K562 (cell line): ENCODE measurements around the gene GGA3. TPM values are rescaled to one million over a fixed set of nuclear protein-coding genes. Genes with fewer than 3 reads are reported as not detected.

Source experiments
- ARID1B ChIP-seq: fragments of 450-650 bp; IDR thresholded peaks from 2 replicates; pipeline ENCODE4 v1.6.1; 2016; ENCODE audit warnings: antibody characterized with exemption, mild to moderate bottlenecking, inconsistent platforms
- CEBPG ChIP-seq, 3 experiments: fragments of 200-800 bp in 1 of 3; sonication (Bioruptor generic) in 1 of 3; sonication (generic) in 1 of 3; formaldehyde crosslinking in 1 of 3; IDR thresholded peaks in 2 of 3; conservative IDR thresholded peaks in 1 of 3; 2 replicates each; pipeline versions ENCODE4 v1.6.1 to v1.8.0; 2016 to 2022; ENCODE audit warnings: missing compliant biosample characterization in 2 of 3, missing genetic modification characterization in 2 of 3, mild to moderate bottlenecking in 1 of 3, missing genetic modification reagents in 1 of 3
- EZH2 ChIP-seq: IDR thresholded peaks from 2 replicates; pipeline ENCODE4 v1.6.1; 2012; ENCODE audit warnings: low read depth, mild to moderate bottlenecking, inconsistent platforms, low read length, borderline replicate concordance
- HDGF ChIP-seq: fragments of 450-650 bp; IDR thresholded peaks from 2 replicates; pipeline ENCODE4 v1.6.1; 2016
- HMG20A ChIP-seq: fragments of 450-650 bp; formaldehyde crosslinking; conservative IDR thresholded peaks from 2 replicates; pipeline ENCODE4 v1.4.0; 2020; ENCODE audit warnings: mild to moderate bottlenecking, mixed read lengths
- NBN ChIP-seq: fragments of 450-650 bp; IDR thresholded peaks from 2 replicates; pipeline ENCODE4 v1.6.1; 2016; ENCODE audit warnings: low read depth, mild to moderate bottlenecking
- RFX5 ChIP-seq: IDR thresholded peaks from 2 replicates; pipeline ENCODE4 v1.6.1; 2011; ENCODE audit warnings: low read depth, mild to moderate bottlenecking, improper control_type of control experiment, low read length
- SIN3A ChIP-seq, 2 experiments: fragments of 150-350 bp in 1 of 2; IDR thresholded peaks; 2 replicates each; pipeline ENCODE4 v1.6.1; 2011 to 2016; ENCODE audit warnings: borderline replicate concordance in 2 of 2, low read depth in 2 of 2, low read length in 2 of 2, mild to moderate bottlenecking in 2 of 2, moderate library complexity in 2 of 2; ENCODE audit not compliant: control insufficient read depth in 1 of 2
- ZNF140 ChIP-seq: fragments of 250-450 bp; sonication (Bioruptor Pico); IDR thresholded peaks from 2 replicates; pipeline ENCODE4 v1.8.0; 2021; ENCODE audit warnings: moderate library complexity, mild to moderate bottlenecking, inconsistent platforms
- ZNF239 ChIP-seq: fragments of 250-450 bp; sonication (Bioruptor Pico); IDR thresholded peaks from 2 replicates; pipeline ENCODE4 v1.4.0; 2020; ENCODE audit warnings: mild to moderate bottlenecking
- ZNF24 ChIP-seq: fragments of 450-650 bp; IDR thresholded peaks from 2 replicates; pipeline ENCODE4 v1.6.1; 2016
- ZNF639 ChIP-seq, 2 experiments: fragments of 200-800 bp in 1 of 2; sonication (Bioruptor generic) in 1 of 2; sonication (generic) in 1 of 2; formaldehyde crosslinking in 1 of 2; IDR thresholded peaks in 1 of 2; conservative IDR thresholded peaks in 1 of 2; 2 replicates each; pipeline versions ENCODE4 v1.5.0 to v1.6.1; 2016 to 2020; ENCODE audit warnings: missing compliant biosample characterization in 1 of 2, missing genetic modification characterization in 1 of 2, missing genetic modification reagents in 1 of 2
- polyA plus RNA-seq, 8 experiments: library from polyadenylated mRNA; depleted of rRNA in 4 of 8; stranded (reverse) in 5 of 8; unstranded in 3 of 8; fragments of >200 nt; fragmentation: Nextera tagmentation in 2 of 8; fragmentation: Illumina TruSeq in 1 of 8; extraction: Ambion mirVana in 2 of 8; extraction: Trizol in 1 of 8; gene quantifications; 2 replicates each; pipeline versions ENCODE4 v1.2.1 to v1.2.3, GENCODE V29; 2011 to 2014; ENCODE audit warnings: inconsistent platforms in 1 of 8, missing spikeins in 1 of 8
- total RNA-seq, 7 experiments: library from RNA; depleted of rRNA in 6 of 7; stranded (reverse); fragments of >200 nt in 6 of 7; fragmentation: Illumina TruSeq in 2 of 7; extraction: Trizol in 2 of 7; gene quantifications; 2 replicates each; pipeline versions ENCODE4 v1.2.1 to v1.2.3, GENCODE V29; 2011 to 2021; ENCODE audit warnings: low replicate concordance in 1 of 7
- TF ChIP-seq, protein P1 (sequence below): fragments of 450-650 bp; IDR thresholded peaks from 2 replicates; pipeline ENCODE4 v1.6.1; 2018; ENCODE audit not compliant: partially characterized antibody
- TF ChIP-seq, protein P2 (sequence below): fragments of 450-650 bp; IDR thresholded peaks from 2 replicates; pipeline ENCODE4 v1.6.1; 2017; ENCODE audit warnings: antibody characterized with exemption, mild to moderate bottlenecking
- TF ChIP-seq, protein P3 (sequence below): fragments of 250-450 bp; sonication (Bioruptor Pico); IDR thresholded peaks from 2 replicates; pipeline ENCODE4 v1.8.0; 2022; ENCODE audit warnings: inconsistent platforms

The GGA3 gene
- total and polyA plus RNA-seq, 9 of the 15 experiments (the other 6 are each of a cell fraction or from before 2014, with no cell fraction given), result 5.7 to 64.9 (median 25.4) TPM

DNA sequence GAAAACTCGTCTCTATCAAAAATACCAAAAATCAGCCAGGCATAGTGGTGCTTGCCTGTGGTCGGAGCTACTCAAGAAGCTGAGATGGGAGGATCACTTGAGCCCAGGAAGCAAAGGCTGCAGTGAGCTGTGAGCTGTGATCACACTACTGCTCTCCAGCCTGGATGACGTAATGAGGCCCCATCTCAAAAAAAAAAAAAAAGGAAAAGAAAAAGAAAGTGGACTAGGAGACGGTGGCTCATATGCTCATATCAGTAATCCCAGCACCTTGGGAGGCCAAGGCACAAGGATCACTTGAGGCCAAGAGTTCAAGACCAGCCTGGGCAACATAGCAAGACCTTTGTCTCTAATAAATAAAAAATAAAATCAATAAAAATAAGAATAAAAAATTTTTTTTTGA is 69.8 kb downstream of the GGA3 start (continued):
- TF ChIP-seq, protein P1, sequence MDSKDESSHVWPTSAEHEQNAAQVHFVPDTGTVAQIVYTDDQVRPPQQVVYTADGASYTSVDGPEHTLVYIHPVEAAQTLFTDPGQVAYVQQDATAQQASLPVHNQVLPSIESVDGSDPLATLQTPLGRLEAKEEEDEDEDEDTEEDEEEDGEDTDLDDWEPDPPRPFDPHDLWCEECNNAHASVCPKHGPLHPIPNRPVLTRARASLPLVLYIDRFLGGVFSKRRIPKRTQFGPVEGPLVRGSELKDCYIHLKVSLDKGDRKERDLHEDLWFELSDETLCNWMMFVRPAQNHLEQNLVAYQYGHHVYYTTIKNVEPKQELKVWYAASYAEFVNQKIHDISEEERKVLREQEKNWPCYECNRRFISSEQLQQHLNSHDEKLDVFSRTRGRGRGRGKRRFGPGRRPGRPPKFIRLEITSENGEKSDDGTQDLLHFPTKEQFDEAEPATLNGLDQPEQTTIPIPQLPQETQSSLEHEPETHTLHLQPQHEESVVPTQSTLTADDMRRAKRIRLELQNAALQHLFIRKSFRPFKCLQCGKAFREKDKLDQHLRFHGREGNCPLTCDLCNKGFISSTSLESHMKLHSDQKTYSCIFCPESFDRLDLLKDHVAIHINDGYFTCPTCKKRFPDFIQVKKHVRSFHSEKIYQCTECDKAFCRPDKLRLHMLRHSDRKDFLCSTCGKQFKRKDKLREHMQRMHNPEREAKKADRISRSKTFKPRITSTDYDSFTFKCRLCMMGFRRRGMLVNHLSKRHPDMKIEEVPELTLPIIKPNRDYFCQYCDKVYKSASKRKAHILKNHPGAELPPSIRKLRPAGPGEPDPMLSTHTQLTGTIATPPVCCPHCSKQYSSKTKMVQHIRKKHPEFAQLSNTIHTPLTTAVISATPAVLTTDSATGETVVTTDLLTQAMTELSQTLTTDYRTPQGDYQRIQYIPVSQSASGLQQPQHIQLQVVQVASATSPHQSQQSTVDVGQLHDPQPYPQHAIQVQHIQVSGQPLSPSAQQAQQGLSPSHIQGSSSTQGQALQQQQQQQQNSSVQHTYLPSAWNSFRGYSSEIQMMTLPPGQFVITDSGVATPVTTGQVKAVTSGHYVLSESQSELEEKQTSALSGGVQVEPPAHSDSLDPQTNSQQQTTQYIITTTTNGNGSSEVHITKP, result no peak
- TF ChIP-seq HMG20A (no peak), ZNF24 (no peak), HDGF (no peak), NBN (peak; percentile 65; the same call in 1 of the 2 replicates), ARID1B (peak; percentile 38; the same call in 1 of the 2 replicates), EZH2 (no peak), SIN3A (IDR thresholded peaks at IDR 0.05; ENCODE audit: borderline replicate concordance in 2 of 2, control insufficient read depth in 1 of 2, low read depth in 2 of 2, low read length in 2 of 2) (no peak), ZNF239 (CRISPR knock-in tag) (no peak), ZNF639 (CRISPR knock-in tag; conservative IDR thresholded peaks at IDR 0.05 in 1 of 2, IDR thresholded peaks at IDR 0.05 in 1 of 2) (no peak), RFX5 (no peak), CEBPG (CRISPR knock-in tag; IDR thresholded peaks at IDR 0.05) (peak; percentile 54; the same call in 1 of the 2 replicates), CEBPG (tag; conservative IDR thresholded peaks at IDR 0.05 in 1 of 2, IDR thresholded peaks at IDR 0.05 in 1 of 2) (peak in 1 of 2 experiments; percentile 86; a peak in 2 of 4 replicates), ZNF140 (CRISPR knock-in tag) (peak; percentile 65; the same call in 1 of the 2 replicates)
- TF ChIP-seq, protein P2, sequence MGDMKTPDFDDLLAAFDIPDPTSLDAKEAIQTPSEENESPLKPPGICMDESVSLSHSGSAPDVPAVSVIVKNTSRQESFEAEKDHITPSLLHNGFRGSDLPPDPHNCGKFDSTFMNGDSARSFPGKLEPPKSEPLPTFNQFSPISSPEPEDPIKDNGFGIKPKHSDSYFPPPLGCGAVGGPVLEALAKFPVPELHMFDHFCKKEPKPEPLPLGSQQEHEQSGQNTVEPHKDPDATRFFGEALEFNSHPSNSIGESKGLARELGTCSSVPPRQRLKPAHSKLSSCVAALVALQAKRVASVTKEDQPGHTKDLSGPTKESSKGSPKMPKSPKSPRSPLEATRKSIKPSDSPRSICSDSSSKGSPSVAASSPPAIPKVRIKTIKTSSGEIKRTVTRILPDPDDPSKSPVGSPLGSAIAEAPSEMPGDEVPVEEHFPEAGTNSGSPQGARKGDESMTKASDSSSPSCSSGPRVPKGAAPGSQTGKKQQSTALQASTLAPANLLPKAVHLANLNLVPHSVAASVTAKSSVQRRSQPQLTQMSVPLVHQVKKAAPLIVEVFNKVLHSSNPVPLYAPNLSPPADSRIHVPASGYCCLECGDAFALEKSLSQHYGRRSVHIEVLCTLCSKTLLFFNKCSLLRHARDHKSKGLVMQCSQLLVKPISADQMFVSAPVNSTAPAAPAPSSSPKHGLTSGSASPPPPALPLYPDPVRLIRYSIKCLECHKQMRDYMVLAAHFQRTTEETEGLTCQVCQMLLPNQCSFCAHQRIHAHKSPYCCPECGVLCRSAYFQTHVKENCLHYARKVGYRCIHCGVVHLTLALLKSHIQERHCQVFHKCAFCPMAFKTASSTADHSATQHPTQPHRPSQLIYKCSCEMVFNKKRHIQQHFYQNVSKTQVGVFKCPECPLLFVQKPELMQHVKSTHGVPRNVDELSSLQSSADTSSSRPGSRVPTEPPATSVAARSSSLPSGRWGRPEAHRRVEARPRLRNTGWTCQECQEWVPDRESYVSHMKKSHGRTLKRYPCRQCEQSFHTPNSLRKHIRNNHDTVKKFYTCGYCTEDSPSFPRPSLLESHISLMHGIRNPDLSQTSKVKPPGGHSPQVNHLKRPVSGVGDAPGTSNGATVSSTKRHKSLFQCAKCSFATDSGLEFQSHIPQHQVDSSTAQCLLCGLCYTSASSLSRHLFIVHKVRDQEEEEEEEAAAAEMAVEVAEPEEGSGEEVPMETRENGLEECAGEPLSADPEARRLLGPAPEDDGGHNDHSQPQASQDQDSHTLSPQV, result no peak
- TF ChIP-seq, protein P3, sequence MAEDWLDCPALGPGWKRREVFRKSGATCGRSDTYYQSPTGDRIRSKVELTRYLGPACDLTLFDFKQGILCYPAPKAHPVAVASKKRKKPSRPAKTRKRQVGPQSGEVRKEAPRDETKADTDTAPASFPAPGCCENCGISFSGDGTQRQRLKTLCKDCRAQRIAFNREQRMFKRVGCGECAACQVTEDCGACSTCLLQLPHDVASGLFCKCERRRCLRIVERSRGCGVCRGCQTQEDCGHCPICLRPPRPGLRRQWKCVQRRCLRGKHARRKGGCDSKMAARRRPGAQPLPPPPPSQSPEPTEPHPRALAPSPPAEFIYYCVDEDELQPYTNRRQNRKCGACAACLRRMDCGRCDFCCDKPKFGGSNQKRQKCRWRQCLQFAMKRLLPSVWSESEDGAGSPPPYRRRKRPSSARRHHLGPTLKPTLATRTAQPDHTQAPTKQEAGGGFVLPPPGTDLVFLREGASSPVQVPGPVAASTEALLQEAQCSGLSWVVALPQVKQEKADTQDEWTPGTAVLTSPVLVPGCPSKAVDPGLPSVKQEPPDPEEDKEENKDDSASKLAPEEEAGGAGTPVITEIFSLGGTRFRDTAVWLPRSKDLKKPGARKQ (CRISPR knock-in tag), result no peak
